Osteocyte (in vitro differentiated cells): ENCODE data around the gene MRPL10. TPM values are rescaled to one million over a fixed set of nuclear protein-coding genes. Genes with fewer than 3 reads are reported as not detected.
"Not testable (repeated sequence)": the region's sequence is repeated elsewhere in the genome, so short reads cannot be mapped to it uniquely, and the experiment has no call there.

ENCODE experiments used
- DNase-seq: peaks from one replicate; pipeline ENCODE4 v3.0.0; 2021; ENCODE audit warnings: mixed read lengths; ENCODE audit not compliant: unreplicated experiment; ENCODE audit errors: extremely low spot score
- H3K27ac Mint-ChIP-seq: one replicate; pipeline ENCODE4 v1.8.0; 2021; ENCODE audit warnings: mild to moderate bottlenecking, mixed read lengths; ENCODE audit not compliant: unreplicated experiment
- H3K27me3 Mint-ChIP-seq: one replicate; pipeline ENCODE4 v1.8.0; 2021; ENCODE audit warnings: mixed read lengths; ENCODE audit not compliant: unreplicated experiment
- H3K36me3 Mint-ChIP-seq: one replicate; pipeline ENCODE4 v1.8.0; 2021; ENCODE audit warnings: mixed read lengths; ENCODE audit not compliant: unreplicated experiment
- H3K4me1 Mint-ChIP-seq: one replicate; pipeline ENCODE4 v1.8.0; 2021; ENCODE audit warnings: mixed read lengths; ENCODE audit not compliant: unreplicated experiment
- H3K4me3 Mint-ChIP-seq: one replicate; pipeline ENCODE4 v1.8.0; 2021; ENCODE audit warnings: mild to moderate bottlenecking, moderate library complexity, mixed read lengths; ENCODE audit not compliant: unreplicated experiment
- H3K9me3 Mint-ChIP-seq: one replicate; pipeline ENCODE4 v1.8.0; 2021; ENCODE audit warnings: mixed read lengths; ENCODE audit not compliant: unreplicated experiment
- CTCF ChIP-seq: fragments of 200-600 bp; sonication (generic); IDR thresholded peaks from 2 replicates; pipeline ENCODE4 v1.5.0; 2021; ENCODE audit warnings: antibody characterized with exemption, mild to moderate bottlenecking, moderate library complexity
- total RNA-seq: library from RNA; stranded (reverse); gene quantifications from 2 replicates; pipeline ENCODE4 v1.2.1, GENCODE V29; 2021

MRPL10 gene
- total RNA-seq, 1 donor from 2014 or later, result 41.8 TPM

- Mint-ChIP-seq H3K4me3 (no peak overlapping the region), H3K4me1 (no peaks in the 10 kb centered on the region), H3K27ac (no peak overlapping the region), H3K9me3 (no peaks in the 10 kb centered on the region), H3K36me3 (no peaks in the 10 kb centered on the region), H3K27me3 (peaks cover 54% of the 10 kb centered on the region)
- TF ChIP-seq CTCF, result no peak
- DNase-seq, result peak; percentile 86
Observed at GRCh38 chr17:47778184-47778635, 53.1 kb downstream of the MRPL10 start.

GRCh38 chr17:47776330-47777197 is 54.8 kb downstream of the MRPL10 start:
- no peak overlapping the region for H3K27ac Mint-ChIP-seq
- peak; percentile 74 for TF ChIP-seq CTCF
- DNase-seq, result peak; percentile 68
- no peaks in the 10 kb centered on the region for H3K4me1 Mint-ChIP-seq
- H3K9me3 Mint-ChIP-seq, result no peaks in the 10 kb centered on the region
- H3K36me3 Mint-ChIP-seq, result no peaks in the 10 kb centered on the region
- peaks cover 44% of the 10 kb centered on the region for H3K27me3 Mint-ChIP-seq
- no peak overlapping the region for H3K4me3 Mint-ChIP-seq

GRCh38 chr17:47774987-47775580 is 56.3 kb downstream of the MRPL10 start:
- Mint-ChIP-seq H3K9me3 (peaks cover 4% of the 10 kb centered on the region), H3K4me1 (no peaks in the 10 kb centered on the region), H3K4me3 (no peak overlapping the region), H3K36me3 (no peaks in the 10 kb centered on the region), H3K27ac (no peak overlapping the region), H3K27me3 (peaks cover 35% of the 10 kb centered on the region)
- peak; percentile 42 for DNase-seq
- TF ChIP-seq CTCF, result no peak

- no peak for TF ChIP-seq CTCF
- H3K4me3 Mint-ChIP-seq, result no peak overlapping the region
- H3K4me1 Mint-ChIP-seq, result no peaks in the 10 kb centered on the region
- peak; percentile 51 for DNase-seq
- H3K27ac Mint-ChIP-seq, result no peak overlapping the region
- peaks cover 6% of the 10 kb centered on the region for H3K9me3 Mint-ChIP-seq
- H3K36me3 Mint-ChIP-seq, result no peaks in the 10 kb centered on the region
- peaks cover 39% of the 10 kb centered on the region for H3K27me3 Mint-ChIP-seq
Observed at GRCh38 chr17:47774331-47774730, 57.0 kb downstream of the MRPL10 start.

GRCh38 chr17:47773649-47774048 is 57.7 kb downstream of the MRPL10 start:
- peak; percentile 72 for DNase-seq
- H3K4me3 Mint-ChIP-seq, H3K27ac Mint-ChIP-seq, H3K4me1 Mint-ChIP-seq, H3K36me3 Mint-ChIP-seq: not testable (repeated sequence)
- peaks cover 13% of the 10 kb centered on the region for H3K9me3 Mint-ChIP-seq
- H3K27me3 Mint-ChIP-seq, result peaks cover 46% of the 10 kb centered on the region

Other genes starting within 250 kb of the MRPL10 start
- gene KPNB1, start 181.6 kb downstream of the MRPL10 start, total RNA-seq, result 301 and 304 TPM in 2 replicates
- 16.5 and 17.4 TPM in 2 replicates for gene TBKBP1, start 137.4 kb downstream of the MRPL10 start, total RNA-seq
- not detected in 2 replicates for gene TBX21, start 98.3 kb downstream of the MRPL10 start, total RNA-seq
- 16.8 and 18.0 TPM in 2 replicates for gene OSBPL7, start 9.7 kb downstream of the MRPL10 start, total RNA-seq
- 0.54 and 0.84 TPM in 2 replicates for gene LRRC46, start 129 bp upstream of the MRPL10 start, total RNA-seq
- 25.4 and 25.6 TPM in 2 replicates for gene SCRN2, start 9.7 kb upstream of the MRPL10 start, total RNA-seq
- 0.16 TPM in 1 of 2 replicates, not detected in the other for gene SP6, start 19.6 kb upstream of the MRPL10 start, total RNA-seq
- gene SP2, start 64.7 kb upstream of the MRPL10 start, total RNA-seq, result 19.9 and 20.7 TPM in 2 replicates
- gene PNPO, start 110.0 kb upstream of the MRPL10 start, total RNA-seq, result 9.0 and 9.2 TPM in 2 replicates
- gene PRR15L, start 126.3 kb upstream of the MRPL10 start, total RNA-seq, result not detected in 2 replicates
- 136 and 148 TPM in 2 replicates for gene CDK5RAP3, start 139.6 kb upstream of the MRPL10 start, total RNA-seq
- gene COPZ2, start 206.3 kb upstream of the MRPL10 start, total RNA-seq, result 49.4 and 53.4 TPM in 2 replicates
- gene NFE2L1, start 216.8 kb upstream of the MRPL10 start, total RNA-seq, result 250 and 278 TPM in 2 replicates